HG02938 (cell line): ENCODE data around the gene WIZ.
"Not testable (repeated sequence)": the region's sequence is repeated elsewhere in the genome, so short reads cannot be mapped to it uniquely, and the experiment has no call there.

Experiments used
- ATAC-seq: cut with Tn5 transposase; IDR thresholded peaks from one replicate; pipeline ENCODE4 v1.9.1; 2021; ENCODE audit warnings: mild to moderate bottlenecking, moderate library complexity; ENCODE audit not compliant: unreplicated experiment

Gene WIZ, protein sequence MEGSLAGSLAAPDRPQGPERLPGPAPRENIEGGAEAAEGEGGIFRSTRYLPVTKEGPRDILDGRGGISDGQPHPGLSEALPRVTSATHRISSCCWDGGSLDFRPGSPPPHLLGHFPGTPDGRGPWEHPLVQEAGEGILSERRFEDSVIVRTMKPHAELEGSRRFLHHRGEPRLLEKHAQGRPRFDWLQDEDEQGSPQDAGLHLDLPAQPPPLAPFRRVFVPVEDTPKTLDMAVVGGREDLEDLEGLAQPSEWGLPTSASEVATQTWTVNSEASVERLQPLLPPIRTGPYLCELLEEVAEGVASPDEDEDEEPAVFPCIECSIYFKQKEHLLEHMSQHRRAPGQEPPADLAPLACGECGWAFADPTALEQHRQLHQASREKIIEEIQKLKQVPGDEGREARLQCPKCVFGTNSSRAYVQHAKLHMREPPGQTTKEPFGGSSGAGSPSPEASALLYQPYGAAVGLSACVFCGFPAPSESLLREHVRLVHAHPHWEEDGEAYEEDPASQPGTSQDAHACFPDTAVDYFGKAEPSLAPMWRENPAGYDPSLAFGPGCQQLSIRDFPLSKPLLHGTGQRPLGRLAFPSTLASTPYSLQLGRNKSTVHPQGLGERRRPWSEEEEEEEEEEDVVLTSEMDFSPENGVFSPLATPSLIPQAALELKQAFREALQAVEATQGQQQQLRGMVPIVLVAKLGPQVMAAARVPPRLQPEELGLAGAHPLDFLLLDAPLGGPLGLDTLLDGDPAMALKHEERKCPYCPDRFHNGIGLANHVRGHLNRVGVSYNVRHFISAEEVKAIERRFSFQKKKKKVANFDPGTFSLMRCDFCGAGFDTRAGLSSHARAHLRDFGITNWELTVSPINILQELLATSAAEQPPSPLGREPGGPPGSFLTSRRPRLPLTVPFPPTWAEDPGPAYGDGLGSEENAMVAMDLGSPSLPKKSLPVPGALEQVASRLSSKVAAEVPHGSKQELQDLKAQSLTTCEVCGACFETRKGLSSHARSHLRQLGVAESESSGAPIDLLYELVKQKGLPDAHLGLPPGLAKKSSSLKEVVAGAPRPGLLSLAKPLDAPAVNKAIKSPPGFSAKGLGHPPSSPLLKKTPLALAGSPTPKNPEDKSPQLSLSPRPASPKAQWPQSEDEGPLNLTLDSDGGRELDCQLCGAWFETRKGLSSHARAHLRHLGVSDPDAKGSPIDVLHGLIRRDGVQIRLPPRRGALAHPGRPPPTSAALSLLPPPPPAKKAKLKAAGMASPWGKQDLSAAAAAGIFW (N-terminal part only)

DNA sequence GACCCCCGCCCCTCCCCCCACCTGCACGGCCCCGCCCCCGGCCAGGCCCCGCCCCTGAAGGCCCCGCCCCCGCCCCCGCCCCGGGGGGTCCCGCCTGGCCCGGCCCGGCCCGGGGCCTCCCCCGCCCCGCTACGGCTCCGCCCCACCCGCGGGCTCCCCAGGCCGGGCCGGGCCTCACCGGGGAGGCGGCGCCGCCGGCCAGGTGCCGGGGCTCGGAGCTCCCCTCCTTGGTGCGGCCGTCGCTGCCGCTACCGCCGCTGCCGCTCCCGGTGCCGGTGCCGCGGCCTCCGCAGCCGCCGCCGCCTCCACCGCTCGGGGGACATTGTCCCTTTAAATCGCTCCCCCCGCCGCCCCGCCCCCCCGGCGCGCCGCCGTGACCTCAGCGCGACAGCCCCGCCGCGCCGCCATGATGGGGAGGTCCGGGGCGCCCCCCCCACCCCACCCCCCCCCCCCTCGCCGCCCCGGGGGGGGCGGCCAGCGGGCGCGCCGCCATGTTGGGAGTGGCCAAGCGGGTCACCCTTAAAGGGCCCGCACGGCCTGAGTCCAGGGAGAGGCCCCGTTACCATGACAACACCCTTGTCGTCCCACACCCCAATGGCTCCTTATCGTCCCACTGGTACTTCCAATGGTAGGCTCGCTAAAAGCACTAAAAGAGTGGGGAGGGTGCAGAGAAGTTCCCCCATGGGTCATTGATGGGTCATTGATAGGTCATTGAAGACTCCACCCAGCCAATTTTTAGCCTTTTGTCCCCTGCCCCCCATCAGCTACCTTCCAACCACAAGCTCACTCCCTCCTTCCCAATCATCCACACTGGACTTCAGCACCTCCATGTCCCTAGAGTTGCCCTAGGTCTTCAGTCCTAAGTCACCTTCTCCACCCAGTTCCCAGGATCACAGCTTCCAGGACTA is at the start of gene WIZ:
TSS of gene WIZ (minus strand) at position 337 of the 908 bp plus-strand sequence. CDS start 1,649 bp downstream, outside the sequence.
- no peak for ATAC-seq

DNA sequence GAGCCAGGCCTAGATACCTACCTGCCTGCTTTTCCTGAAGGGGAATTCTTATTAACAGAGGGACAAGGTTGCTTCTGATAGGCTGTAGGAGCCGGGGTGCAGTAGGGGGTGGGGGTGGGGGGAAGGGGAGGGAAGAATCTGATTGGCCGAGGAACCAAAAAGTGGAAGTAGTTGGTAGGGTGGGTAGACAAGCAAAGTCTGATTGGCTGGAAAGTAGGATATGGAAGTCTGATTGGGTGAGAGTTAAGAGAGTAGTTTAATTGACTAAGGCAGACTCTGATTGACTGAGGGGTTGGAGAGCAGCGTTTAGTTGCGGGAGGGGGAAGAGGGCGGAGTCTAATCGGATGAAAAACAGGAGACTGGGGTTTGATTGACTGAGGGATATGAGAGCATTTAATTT is 49.2 kb upstream of the WIZ start:
- no peak for ATAC-seq

DNA sequence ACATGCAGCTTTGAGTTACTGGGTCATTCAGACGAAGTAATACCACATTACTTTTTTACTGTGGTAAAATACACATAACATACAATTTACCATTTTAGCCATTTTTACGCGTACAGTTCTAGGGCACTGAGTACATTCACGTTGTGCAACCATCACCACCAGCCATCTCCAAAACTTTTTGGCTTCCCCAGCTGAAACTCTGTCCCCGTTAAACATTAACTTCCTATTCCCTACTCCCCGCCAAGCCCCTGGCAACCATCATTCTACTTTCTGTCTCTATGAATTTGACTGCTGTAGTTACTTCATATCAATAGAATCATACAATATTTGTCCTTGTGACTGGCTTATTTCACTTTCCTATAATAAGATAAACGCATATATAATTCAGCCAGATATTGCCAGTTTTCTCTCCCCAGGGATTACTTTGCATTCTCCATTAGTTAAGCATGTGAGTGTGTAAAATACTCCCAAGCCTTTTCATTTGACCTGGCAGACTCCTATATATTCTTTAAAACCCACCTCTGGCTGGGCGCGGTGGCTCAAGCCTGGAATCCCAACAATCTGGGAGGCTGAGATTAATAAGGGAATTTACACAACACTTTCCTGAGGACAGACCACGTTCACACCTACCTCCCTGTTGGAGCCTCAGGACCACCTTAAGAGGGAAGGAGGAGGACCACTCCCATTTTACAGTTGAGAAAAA is 48.6 kb upstream of the WIZ start:
- no peak for ATAC-seq

DNA sequence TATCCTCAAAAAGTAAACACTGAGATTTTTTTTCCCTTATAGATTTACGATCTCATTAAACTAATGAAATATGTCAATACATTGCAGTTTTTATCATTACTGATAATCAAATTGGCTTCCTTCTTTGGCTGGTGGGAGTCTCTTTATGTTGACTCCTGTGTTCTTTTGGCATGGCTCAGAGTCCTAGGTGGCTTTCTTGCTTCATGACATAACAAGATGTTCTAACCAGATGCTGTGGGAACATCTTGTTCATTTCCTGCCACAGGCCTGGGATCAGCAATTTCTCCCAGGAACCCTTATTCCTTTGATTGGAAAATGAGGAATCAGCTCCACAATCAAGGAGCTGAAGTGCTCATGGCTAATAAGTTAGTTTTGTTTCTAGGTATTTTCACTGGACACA is 45.4 kb upstream of the WIZ start:
- ATAC-seq = no peak

DNA sequence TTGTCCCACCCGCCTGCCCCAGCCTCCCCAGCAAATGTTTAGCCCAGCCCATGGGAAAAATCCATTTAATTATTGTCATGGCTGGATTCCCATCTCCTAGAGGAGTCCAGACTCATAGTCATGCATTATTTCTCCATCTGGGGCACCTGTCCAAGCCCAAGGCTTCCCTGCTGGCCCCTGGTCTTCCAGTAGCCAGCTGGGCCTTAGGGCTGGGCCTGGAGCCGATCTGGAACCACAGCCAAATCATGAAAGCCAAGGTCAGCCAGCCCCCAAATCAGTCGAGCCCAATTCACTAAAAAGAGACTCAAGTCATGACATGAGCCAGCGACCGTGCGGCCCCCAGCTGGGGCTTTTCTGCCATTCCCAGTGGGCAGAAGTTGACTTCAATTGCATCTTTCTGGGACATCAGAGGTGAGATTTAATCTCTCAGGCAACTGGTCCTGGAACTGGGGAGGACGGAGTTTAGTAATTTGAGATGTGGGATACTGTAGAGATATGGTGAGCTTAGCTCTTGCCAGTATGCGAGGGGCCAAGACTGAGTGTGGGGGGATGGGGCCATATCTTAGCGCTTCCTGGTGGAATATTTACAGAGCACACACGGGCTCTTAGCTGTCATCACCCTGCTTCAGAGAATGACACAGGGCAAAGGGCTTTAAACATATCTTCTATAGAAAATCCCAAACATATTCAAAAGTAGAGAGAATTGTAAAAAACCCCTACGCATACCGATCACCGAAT is 38.9 kb upstream of the WIZ start:
- ATAC-seq = no peak

DNA sequence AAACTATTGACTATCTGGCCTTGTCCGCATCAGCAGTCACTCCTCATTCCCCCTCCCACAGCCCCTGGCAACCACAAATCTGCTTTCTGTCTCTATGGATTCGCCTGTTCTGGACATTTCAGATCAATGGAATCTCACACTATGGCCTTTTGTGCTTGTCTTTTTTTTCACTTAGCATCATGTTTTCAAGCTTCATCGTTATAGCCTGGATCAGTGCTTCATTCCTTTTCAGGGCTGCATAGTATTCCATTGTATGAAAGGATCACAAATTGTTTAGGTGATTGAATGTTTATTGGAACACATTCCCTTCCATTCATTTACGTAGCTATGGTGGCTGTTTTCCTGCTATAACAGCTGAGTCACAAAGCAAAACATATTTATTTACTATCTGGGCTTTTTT is 37.3 kb upstream of the WIZ start:
- no peak for ATAC-seq

DNA sequence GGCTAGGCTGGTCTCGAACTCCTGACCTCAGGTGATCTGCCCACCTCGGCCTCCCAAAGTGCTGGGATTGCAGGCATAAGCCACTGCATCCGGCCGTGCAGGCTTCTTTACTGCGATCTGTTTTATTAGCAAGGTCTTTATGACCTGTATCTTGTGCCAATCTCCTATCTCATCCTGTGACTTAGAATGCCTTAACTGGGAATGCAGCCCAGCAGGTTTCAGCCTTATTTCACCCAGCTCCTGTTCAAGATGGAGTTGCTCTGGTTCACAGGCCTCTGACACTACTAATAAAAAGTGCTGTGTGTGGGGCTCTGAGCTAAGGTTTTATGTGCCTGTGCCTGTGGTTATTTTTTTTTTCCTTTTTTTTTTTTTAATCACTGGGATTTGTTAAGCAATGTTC is 36.0 kb upstream of the WIZ start:
- not testable (repeated sequence) for ATAC-seq

DNA sequence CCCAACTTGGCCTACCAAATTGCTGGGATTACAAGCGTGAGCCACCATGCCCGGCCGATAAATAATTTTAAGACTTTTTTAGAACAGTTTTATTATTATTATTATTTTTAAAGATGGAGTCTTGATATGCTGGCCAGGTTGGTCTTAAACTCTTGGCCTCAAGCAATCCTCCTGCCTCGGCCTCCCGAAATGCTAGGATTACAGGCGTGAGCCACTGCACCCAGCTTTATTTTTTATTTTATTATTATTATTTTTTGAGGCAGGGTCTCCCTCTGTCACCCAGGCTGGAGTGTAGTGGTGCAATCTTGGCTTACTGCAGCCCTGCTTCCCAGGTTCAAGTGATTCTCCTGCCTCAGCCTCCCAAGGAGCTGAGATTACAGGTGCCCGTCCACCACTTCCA is 31.2 kb upstream of the WIZ start:
- not testable (repeated sequence) for ATAC-seq

DNA sequence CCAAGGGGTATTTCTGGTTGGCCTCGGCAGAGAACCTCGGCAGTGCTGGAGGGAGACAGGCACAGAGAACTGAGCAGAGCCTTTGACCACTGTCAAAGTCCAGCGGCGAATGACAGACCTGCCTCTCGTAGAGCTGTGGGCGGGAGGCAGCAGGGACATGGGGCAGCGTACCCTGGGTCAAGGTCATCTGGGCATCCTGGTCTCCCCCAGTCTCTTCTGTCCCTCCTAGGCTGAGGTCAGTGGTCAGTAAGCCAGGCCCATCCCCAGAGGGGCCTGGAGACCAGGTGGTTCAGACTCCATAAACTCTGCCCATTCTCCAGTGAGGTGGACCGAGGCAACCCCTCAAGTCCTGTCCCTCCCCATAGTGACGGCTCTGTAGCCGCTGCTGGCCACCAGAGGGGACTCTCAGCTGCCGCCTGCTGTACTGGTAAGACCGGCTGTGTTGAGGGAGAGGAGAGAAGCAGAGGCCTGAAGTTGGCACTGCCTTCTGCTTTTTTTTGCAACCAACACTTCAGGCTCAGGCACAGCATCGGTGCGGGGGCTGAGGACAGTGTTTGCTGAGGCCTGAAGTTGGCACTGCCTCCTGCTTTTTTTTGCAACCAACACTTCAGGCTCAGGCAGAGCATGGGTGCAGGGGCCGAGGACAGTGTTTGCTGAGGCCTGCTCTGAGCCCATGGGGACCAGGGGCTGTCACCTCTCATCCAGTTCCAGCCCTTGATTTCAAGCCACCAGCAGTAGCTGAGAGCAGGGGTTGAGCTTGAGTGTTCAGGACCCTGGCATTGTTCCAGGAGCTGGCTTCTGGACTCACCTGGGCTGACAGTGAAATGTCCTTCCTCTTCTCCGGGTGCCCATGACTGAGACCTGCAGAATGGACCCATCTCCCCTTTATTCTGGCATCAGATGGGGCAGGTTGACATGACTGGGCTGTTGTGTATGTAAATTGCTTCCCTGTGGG is 29.9 kb upstream of the WIZ start, which contains the start of gene PGLYRP2:
TSS of gene PGLYRP2 (minus strand) at position 111 of the 955 bp plus-strand sequence. CDS start 130 bp downstream, outside the sequence.
- ATAC-seq = no peak

DNA sequence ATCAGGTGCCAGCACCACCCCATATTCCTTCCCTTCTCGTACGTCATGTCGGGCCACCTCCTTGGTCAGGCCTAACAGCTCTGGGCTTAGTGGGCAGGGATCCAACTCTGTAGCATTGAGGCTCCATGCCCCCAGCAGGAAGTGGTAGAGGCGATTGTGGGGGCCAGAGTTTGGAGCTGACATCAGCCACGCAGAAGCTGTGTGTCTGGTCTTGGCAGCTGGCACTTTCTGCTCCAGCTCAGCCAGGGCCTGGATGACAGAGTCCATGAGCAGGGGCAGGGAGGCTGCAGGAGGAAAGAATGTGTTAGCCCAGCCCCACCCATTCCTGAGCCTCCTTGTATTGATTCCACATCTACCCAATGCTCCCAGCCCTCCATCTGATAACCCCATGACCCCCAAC is 26.6 kb upstream of the WIZ start:
- ATAC-seq = no peak

DNA sequence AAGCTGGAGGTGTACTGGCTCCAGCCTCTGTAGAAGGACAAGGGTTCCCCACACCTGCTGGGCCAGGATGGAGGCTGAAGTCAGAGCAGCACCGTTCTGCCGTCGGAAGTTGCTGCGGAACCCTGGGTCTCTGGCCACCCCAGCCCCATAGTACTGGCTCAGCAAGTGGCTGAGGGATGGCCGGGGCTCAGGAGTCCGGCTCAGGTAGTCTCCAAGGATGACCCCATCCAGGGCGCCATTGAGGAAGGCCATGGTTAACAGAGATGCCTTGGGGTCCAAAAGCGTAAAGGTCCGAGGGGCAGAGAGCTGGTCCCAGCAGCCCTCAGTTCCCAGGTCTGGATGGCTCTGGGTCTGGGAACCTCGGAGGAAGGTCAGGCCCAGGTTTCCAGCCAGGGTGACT is 25.9 kb upstream of the WIZ start:
- no peak for ATAC-seq

DNA sequence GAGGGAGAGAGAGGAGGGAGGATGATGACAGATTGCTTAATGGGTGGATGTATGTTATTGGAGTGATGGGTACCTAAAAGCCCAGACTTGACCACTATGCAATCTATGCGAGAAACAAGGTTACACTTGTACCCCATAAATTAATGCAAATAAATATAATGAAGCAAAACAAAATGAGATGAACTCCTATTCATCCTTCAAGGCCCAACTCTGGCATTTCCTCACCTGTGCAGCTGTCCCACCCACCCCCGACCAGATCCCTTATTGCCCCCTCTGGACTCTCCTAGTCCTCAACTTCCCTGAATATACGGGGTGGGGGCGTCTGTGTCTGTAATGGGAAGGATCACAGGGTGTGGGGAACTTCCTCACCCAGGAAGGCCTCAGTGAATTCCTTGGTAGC is 25.4 kb upstream of the WIZ start:
- no peak for ATAC-seq

DNA sequence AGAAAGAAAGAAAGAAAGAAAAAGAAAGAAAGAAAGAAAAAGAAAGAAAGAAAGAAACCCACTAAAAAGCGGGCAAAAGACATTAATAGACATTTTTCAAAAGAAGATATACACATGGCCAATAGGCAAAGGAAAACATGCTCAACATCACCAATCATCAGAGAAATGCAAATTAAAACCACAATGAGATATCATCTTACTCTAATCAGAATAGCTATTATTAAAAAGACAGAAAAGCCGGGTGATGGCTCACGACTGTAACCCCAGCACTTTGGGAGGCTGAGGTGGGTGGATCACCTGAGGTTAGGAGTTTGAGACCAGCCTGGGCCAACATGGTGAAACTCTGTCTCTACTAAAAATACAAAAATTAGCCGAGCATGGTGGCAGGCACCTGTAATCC is 24.1 kb upstream of the WIZ start:
- ATAC-seq = not testable (repeated sequence)

DNA sequence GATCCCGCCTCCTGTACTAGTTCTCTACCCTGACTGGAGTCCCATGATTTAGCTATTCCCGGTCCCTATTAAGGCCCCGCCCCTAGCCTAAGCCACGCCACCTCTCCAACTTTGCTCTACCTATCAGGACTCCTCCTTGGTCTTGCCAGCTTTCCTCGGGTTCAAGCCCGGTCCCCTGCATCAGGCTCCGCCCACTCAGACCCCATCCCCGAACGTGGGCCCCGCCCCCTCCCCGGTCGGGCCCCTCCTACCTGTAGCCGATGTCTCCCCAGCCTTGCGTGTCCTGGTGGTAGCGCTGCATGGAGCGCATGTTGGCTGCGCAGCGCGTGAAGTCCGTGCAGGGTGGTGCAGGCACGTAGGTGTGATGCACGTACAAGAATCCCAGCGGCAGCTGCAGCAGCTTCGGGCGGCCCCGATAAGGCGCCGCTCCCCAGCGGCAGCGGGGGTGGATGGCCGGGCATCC is 21.9 kb upstream of the WIZ start:
- no peak for ATAC-seq

DNA sequence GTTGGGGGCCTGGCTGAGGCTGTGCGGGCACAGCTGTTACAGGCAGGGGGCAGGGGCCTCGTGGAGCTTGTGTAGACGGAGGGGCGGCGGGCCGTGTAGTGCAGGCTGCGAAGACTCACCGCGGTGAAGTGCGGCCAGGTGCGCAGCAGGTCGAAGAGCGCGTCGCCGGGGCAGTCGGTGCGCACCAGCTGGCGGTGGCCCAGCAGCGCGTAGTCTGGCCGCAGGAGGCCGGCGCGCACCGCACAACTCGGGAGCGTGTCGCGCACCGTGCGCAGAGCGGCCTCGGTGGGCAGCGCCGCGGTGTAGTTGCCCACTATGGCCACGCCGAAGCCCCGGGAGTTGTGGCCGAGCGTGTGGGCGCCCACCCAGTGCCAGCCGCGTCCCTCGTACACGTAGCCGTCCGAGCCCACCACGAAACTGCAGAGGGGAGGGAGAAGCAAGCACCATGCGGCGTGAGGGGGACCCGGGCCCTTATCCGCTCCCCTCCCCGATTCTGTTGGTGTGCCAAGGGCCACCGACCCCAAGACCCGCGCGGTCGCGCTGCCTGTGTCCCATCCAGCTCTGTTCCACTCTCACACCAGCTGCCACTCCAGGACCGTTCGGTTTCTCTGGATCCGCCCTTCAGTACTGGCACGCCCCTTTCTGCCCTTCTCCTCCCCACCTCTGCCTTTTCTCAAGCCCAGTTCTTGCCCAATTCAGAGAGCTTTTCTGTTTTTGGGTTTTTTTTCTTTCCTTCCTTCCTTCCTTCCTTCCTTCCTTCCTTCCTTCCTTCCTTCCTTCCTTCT is 19.9 kb upstream of the WIZ start:
- no peak for ATAC-seq

DNA sequence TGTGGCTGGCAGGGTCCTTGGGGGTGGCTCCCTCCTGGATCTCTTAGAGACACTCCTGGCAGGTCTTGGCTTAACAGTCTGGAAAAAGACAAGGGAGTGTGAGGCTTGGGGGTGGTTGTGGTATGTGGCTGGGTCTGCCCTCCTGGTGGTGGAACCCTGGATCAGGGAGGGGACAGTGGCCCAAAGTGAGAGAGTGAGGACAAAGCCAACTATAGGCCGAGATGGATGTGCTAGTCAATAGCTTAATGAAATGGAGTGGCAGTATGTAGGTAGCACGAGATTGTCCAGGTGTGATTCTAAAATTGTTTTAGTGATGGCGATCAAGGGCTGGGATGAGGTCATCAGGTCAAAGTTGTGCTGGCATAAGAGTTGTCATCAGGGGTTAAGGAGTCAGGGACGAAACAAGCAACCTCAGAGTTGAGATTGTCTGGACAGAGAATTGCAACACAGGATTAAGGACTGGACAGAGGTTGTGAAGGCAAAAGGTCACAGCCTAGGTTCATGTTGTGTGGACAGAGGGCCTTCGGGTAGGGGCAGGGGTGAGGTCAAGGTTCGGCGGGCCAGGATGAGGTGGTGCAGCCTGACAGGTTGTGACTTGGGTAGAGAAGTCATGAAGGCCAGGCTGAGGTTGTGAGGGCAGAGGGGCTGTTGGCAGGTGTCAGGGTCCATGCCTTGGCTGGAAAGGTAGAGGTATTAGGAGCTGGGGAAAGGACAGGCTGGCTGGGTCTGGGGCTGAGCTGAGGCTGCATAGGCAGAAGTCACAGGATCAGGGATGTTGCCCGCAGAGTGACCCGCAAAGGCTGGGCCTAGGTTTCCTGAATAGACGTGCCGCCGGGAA is 19.1 kb upstream of the WIZ start:
- no peak for ATAC-seq
